Sciatic nerve (tissue), 2 donors: ENCODE measurements around the gene MLIP. TPM values are rescaled to one million over a fixed set of nuclear protein-coding genes. Genes with fewer than 3 reads are reported as not detected.
"Not testable (repeated sequence)": the region's sequence is repeated elsewhere in the genome, so short reads cannot be mapped to it uniquely, and the experiment has no call there.

ENCODE experiments used
- ATAC-seq: fragments of 200-7000 bp; cut with Tn5 transposase; one replicate; pipeline ENCODE4 v1.9.1; 2020; ENCODE audit warnings: mild to moderate bottlenecking, moderate library complexity
- DNase-seq: peaks from one replicate; pipeline ENCODE4 v3.0.0-alpha.2; 2020; ENCODE audit warnings: low spot score
- intact Hi-C: fragments of 100-400 bp; cut with DNase I; formaldehyde crosslinking; loops from one replicate; pipeline ENCODE4 v1.14.2; 2022
- total RNA-seq: library from RNA; stranded (reverse); fragmentation: NEBNext Ultra II Directional; extraction: Animal tissue kit (Norgen Biotek cat#: 25700); gene quantifications from one replicate; pipeline ENCODE4 v1.2.1, GENCODE V29; 2021
- donor health status: DM: no; HTN: no; CAD: no.
- donor health status: DM: no; HTN: no; CAD: no.

MLIP gene
- total RNA-seq, 1 donor from 2014 or later: 396 TPM

DNA sequence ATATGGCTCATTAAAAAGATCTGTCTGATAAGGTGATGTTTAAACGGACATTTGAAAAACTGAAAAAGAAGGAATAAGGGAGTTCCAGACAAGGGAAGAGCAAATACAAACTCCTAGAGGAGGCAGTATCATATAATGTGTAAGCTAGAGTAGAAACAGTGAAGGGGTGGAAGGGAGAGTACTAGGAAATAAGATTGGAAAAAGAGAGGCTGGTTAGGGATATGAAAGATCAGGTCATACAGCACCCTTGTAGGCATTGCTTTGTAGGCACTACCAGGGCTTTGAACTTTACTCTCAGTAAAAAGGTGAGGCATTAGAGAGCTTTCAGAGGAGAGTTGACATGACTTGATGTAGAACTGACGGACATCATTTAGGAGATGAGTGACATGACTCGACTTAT lies 85.7 kb downstream of the MLIP start:
- intact Hi-C loops: no loop called here
- ATAC-seq (no peak), DNase-seq (no peak)

DNA sequence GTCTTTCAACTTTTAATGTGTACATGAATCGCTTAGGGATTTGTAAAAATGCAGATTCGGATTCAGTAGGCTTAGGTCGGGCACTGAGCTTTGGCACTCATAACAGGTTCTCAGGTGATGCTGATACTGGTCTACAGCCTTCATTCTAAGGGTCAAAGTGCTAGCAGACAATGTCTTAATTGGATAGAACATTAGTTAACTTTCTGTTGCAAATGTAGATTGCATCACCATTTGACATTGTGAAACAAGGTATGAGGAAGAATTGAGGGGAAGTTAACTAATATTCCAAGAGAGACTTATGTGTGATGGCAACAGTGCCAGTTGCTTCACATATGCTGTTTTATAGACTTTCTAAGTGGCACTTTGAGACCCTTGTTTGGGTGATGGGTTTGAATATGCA lies 86.9 kb downstream of the MLIP start:
- no peak for DNase-seq
- intact Hi-C loops: no loop called here
- no peak for ATAC-seq

DNA sequence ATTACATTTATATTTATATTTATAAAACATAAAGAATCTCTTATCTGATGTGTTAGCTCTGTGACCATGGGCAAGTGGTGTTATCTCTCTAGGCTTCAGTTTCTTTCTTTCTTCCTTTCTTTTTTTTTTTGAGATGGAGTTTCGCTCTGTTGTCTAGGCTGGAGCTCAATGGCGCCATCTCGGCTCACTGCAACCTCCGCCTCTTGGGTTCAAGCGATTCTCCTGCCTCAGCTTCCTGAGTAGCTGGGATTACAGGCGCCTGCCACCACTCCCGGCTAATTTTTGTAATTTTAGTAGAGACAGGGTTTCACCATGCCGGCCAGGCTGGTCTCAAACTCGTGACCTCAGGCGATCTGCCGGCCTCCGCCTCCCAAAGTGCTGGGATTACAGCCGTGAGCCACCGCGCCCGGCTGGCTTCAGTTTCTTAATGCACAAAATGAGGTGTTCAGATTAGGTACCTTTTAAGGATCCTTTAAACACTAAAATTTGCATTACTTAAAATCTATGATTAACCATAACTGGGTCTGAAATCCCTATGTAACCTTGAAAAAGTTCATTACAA lies 92.3 kb downstream of the MLIP start:
- intact Hi-C loops, DNase-seq, ATAC-seq: not testable (repeated sequence)

DNA sequence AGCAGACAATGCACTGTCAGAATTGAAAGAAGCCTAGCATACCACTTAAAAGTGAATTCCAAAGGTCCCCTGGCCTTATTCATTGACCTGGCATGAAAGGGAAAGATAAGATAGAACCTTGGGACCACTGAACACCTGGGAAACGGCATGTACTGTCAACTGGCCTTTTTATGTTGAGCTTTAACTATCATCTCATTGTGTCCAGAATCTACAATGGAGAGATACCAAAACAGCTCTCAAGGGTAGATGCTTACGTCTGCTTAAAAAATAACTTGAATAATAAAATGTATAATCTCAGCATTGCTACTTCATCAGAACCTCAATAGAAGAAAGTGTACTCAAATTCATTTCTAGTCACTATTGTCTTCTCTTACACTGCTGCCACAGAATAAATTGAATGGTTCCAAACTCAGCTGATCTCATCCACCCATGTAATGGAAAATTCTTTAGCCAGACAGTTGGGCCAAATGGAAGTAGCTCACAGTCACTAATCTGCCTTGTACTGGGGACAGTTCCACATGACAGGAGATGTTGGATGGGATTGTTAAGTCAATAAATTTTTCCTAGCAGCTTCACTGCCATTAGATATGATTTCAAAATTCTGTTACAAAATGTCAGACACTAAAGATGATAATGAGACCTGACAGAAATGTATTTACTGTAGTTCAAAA lies 93.8 kb downstream of the MLIP start:
- no peak for DNase-seq
- intact Hi-C loops: no loop called here
- ATAC-seq: peak; percentile 72

DNA sequence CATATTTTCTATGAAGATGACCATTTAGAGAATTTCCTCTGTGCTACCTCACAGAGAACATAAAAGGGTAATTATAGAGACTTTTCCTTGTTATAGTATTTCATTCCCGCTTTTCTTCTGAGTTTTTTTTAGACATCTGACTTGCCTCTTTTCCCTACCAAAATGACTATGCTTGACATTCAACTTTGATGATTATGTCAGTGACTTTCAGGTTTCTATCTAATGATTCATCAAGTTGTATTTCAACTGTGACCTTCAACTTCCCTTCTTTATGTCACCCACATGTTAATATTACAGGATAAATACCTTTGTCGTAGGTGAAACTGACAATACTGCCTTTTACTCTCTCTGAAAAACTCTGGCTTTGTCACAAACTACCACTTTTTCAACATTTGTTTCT lies 95.3 kb downstream of the MLIP start:
- intact Hi-C loops: no loop called here
- ATAC-seq (no peak), DNase-seq (no peak)

DNA sequence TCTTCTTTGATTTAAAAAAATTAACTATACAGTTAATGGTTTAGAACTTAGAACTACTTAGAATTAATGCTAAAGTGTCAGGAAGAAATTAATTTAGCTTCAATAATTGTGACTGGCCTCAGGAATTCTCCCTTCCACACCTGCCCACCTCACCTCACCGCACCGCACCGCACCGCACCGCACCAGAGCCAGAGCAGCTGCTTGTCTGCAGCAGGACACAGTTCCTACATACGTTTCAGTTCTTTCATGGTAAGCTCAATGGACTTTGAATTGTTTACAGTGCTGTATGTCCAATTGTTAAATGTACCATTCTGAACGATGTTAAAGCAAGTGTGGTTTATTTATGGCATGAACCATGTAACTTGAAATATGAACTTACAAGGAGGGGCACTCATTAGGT lies 98.7 kb downstream of the MLIP start:
- ATAC-seq, intact Hi-C loops, DNase-seq: not testable (repeated sequence)

DNA sequence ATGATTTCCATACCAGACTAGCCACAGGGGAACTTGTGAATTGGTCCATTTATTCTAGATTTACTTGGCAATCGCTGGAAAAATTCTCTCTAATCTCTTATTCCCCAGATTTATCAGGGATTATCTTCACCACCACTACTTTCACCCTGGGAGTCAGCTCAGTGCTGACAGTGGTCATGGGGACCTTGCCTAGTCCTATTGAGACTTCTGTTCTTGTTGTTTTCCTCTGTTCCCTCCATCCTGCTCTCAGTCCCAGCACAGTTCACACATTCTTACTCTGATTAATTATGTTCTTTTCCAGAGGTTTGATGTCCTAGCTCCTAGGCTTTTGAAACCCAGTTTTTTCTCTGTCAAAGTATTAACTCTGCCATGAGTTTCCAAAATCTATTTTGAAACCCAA lies 103.0 kb downstream of the MLIP start:
- DNase-seq (no peak), ATAC-seq (no peak)
- intact Hi-C loops: no loop called here

DNA sequence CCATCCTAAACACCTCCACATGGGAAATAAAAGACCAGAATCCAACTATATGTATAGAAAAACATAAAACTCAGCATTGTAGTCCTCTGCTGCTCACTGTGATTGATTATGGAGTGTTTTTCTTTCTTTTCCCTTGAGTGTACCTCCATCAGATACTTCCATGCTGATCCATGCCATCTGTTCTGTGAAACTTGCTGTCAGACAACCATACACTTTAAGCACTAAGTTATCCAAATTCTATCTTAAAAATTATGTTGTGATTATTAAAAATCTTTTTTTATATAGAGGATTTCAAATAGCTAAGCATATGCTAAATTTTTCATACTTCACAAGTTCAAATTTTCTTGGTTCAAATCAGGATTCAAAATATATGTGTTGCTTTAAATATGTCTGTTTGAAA lies 105.1 kb downstream of the MLIP start:
- intact Hi-C loops: no loop called here
- DNase-seq: no peak
- ATAC-seq: no peak

DNA sequence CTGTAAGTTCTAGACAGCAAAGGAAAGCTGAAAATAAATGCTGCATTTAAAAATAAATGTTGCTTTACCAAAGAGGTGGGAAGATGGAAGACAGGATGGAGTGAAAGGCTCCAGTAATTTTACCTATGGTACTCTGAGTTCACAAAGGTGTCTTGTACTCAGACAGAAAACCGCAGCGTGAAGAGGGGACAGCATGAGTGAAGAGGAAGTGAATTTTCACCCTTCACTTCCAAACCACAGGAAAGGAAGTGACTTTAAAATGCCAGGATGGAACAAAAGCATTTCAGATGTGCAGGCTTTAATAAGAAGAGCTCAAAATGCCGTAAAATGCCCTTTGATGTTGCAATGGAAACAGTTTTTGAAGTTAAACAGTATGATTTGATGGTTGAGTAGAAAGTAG lies 105.8 kb downstream of the MLIP start:
- DNase-seq (no peak), ATAC-seq (no peak)
- intact Hi-C loops: no loop called here

DNA sequence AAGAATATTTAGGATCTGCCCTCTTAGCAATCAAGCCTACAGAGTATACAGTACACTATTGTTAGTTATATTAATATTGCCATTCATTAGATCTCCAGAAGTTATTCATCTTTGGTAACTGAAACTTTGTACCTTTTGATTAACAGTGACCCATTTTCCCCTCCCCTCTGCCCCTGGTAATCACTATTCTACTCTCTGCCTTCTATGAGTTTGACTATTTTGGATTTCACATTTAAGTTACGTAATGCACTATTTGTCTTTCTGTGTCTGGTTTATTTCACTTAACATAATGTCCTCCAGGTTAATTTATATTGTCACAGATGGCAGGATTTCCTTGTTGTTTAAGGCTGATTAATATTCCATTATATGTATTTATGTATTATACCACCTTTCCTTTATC lies 111.0 kb downstream of the MLIP start:
- intact Hi-C loops: no loop called here
- ATAC-seq (no peak), DNase-seq (no peak)

DNA sequence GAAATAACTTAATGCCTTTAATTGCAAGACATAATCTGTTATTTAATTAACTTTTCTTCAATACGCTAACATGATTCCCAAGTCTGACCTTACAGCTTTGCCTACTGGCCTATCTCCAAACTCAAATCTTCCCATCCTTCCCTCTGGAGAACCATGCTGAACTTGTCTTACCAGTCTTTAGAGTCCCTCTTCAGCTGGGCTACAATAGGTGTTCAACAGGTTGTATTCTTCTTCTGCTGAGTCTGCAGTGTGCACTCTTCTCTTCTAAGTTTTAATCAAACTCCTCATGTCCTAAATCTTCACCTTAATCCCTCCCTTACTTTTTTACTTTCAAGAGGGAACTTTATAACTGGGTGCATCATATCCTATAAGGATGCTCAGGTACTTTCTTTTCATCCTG lies 121.5 kb downstream of the MLIP start:
- intact Hi-C loops: no loop called here
- DNase-seq (no peak), ATAC-seq (no peak)

DNA sequence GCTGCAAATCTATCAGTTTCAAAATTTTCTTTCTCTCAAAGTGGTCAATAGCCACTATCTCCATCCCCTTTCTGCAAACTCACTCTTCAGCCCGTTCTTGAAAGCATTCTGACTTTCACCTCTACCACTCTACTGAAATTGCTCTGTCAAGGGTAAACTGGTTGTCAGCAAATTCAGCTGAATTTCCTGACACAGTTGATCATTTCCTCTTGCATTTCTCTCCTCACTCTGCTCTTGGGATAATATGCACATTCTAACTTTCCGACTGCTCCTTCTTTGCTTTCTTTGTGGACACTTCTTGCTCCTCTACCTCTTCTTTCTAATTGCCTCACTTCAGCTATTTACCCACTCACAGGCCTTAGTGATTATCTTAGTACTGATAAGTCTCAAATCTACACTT lies 123.3 kb downstream of the MLIP start:
- DNase-seq (no peak), ATAC-seq (no peak)
- intact Hi-C loops: no loop called here

DNA sequence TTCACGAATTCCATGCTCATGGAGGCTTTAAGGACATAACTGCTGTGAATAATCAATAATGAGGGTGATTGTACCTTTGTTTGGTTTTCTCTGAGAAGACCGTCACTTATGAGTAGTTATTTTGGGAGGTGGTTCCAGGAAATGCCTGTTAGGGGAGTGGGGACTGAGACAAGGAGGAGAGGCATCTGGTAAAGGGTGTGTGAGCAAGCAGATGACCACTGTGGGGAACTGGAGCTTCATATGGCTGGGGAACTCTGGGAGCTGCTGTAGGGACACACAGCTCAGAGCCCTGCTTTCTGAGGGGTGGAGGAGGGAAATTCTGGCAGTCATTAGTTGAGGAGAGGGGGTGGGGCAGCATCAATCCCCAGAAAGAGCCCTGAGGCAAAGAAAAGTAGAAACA lies 125.7 kb downstream of the MLIP start:
- no peak for ATAC-seq
- DNase-seq: no peak
- intact Hi-C loops: no loop called here

DNA sequence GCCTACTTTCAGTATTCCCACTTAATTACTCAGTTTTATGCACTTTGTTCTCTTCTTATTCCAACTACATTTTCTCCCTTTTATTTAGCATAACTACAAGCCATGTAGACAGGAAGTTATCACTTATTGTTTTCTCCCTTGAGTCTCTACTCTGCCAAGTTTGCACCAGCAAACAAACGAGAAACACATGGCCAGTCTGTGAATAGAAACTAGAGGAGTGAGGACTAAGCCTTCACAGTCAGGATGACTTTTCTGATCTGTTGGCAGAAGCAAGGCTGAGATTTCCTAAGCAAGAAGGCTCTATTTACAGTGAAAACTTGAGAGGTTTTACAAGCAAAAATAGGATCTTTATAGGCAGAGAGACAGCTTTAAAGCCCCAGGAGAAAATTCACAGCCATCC lies 127.2 kb downstream of the MLIP start:
- DNase-seq (no peak), ATAC-seq (peak; percentile 86)
- intact Hi-C loops: no loop called here

DNA sequence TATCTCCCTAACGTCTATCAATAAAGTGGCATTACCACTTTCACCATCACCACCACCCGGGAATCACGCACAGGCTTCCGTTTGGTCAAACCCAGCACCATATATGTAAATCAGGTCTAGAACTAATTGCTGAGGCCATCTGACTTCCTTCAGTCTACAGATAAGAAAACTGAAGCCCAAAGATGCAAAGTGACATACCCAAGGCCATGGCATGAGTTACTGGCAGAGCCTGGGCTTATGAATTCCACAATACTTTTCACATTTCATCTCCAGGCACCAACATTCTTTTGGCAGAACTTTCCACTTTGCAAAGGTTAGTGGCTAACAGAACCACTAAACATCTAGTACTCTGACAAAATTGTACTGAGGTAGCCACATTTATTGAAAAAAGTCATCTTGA lies 132.5 kb downstream of the MLIP start:
- DNase-seq (no peak), ATAC-seq (no peak)
- intact Hi-C loops: no loop called here

DNA sequence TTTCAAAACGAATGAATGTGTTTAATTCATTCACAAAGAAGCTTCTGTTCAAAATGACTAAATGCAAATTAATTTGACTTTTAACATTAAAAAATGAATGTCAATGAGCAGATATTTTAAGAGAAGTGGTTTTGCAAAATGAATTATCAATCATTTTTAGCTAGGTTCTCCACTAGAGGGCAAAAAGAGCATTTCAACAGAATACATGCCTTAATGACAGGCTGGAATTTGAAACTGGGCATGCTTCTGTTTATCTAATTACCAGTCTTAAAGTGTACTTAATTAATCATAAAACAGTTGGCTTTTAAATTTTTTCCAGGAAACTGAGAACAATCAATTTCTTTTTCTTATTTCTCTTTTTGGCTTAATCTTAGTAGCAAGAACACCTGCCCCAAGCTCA lies 133.2 kb downstream of the MLIP start:
- intact Hi-C loops: no loop called here
- no peak for DNase-seq
- no peak for ATAC-seq

DNA sequence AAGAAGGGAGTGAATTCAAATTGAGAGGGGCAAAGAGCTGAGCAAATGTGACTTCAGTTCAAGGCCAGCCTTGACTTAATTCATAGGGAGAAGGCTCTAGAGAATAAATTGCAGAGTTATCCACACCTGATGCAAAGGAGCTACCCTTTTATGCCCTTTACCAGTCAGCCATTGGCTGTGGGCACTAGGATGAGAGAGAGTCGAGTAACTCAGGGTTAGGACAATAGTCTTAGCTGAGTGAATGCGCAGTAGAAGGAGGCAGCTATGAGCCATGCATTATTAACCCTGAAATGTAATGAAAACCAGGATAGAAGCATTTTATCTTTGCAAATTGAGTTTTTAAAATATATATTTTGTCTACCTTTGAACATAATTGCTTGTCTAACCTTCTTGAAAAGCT lies 134.0 kb downstream of the MLIP start:
- intact Hi-C loops: no loop called here
- DNase-seq (no peak), ATAC-seq (no peak)

DNA sequence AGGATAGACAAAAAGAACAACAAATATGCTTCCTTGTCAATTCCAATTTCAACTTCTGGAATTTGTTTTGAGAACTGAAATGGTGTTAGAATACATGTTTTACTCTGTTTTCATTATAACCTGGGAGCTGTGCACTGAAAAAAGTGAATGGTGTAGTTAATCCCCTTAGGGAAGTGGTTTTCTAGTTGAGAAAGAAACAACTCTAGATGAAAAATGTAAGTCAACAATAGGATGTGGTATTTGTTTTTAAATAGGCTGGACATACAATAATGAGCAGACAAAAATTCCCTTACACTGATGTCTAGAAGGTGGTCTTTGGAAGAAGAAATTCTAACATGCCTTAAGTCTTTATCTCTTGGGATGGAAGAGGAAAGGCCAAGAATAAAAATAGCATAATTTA lies 137.1 kb downstream of the MLIP start:
- DNase-seq: no peak
- ATAC-seq: no peak
- intact Hi-C loops: no loop called here

DNA sequence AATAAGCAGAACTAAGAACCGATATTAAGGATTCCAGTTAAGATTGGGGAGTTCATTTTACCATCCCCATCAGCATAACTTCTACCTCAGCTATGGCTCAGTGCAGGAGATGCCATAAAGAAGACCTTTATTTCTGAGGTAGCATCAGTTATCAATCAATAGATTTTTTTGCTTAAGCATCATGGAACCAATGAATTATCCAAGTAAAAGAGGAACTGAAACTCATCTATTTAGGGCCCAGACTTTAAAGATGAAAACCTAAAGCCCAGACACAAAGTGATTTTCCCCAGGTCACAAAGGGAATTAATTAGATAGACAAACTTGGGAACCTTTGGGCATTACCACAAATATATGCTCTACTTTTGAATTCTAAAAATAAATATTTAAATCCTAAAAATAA lies 137.8 kb downstream of the MLIP start:
- DNase-seq (no peak), ATAC-seq (no peak)
- intact Hi-C loops: no loop called here

DNA sequence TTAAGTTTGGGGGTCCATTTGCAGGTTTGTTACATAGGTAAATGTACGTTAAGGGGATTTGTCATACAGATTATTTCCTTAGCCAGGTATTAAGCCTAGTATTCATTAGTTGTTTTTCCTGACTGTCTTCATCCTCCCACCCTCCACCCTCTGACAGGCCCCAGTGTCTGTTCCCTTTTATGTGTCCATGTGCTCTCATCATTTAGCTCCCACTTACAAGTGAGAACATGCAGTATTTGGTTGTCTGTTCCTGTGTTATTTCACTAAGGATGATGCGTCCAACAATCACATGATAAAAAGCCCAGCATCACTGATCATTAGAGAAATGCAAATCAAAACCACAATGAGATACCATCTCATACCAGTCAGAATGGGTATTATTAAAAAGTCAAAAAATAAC lies 138.6 kb downstream of the MLIP start:
- intact Hi-C loops, DNase-seq, ATAC-seq: not testable (repeated sequence)

DNA sequence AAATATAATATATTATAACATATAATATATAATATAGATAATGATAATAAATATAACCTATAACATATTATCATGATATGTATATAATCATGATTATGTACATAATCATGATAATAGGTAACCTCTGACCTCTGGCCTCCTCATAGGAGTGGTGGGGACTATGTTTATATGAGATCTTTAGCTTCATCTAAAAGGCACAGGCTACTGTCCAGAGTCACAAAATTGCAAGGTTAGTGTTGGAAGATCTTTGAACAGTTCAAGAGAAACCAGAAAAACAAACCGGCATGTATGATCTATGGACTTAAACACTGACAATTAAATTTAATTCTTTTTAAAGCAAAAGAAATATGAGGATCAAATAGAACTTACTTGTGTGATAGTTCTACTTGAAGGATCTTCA lies 141.3 kb downstream of the MLIP start:
- intact Hi-C loops: no loop called here

More for the DNA sequence above, 141.3 kb downstream of the MLIP start:
- ATAC-seq (no peak), DNase-seq (no peak)
